Hepatocyte (in vitro differentiated cells): ENCODE results near the gene TRA2B. TPM values are rescaled to one million over a fixed set of nuclear protein-coding genes. Genes with fewer than 3 reads are reported as not detected.
A peak's percentile ranks its signal among the peaks of the same experiment; 100 is the strongest.

ENCODE experiments used
- DNase-seq: peaks from one replicate; pipeline ENCODE4 v3.0.0-alpha.2; 2016; ENCODE audit warnings: low spot score
- H2AFZ ChIP-seq: fragments of 200-600 bp; sonication (generic); 2 replicates; pipeline ENCODE4 v1.6.0; 2016; ENCODE audit warnings: antibody characterized with exemption, mild to moderate bottlenecking
- H3K27ac ChIP-seq: fragments of 200-600 bp; sonication (generic); 2 replicates; pipeline ENCODE4 v1.5.1; 2016; ENCODE audit warnings: mild to moderate bottlenecking
- H3K27me3 ChIP-seq: fragments of 200-600 bp; sonication (generic); 2 replicates; pipeline ENCODE4 v1.6.1; 2016
- H3K36me3 ChIP-seq: fragments of 200-600 bp; sonication (generic); replicated peaks from 2 replicates; pipeline ENCODE4 v1.5.1; 2016; ENCODE audit warnings: low read depth; ENCODE audit not compliant: insufficient read depth
- H3K4me1 ChIP-seq: fragments of 200-600 bp; sonication (generic); 2 replicates; pipeline ENCODE4 v1.5.1; 2016; ENCODE audit warnings: mild to moderate bottlenecking, moderate library complexity; ENCODE audit not compliant: insufficient read depth
- H3K4me2 ChIP-seq: fragments of 200-600 bp; sonication (generic); 2 replicates; pipeline ENCODE4 v1.6.0; 2016
- H3K4me3 ChIP-seq: fragments of 200-600 bp; sonication (generic); 2 replicates; pipeline ENCODE4 v1.5.1; 2016; ENCODE audit warnings: mild to moderate bottlenecking
- H3K79me2 ChIP-seq: fragments of 200-600 bp; sonication (generic); 2 replicates; pipeline ENCODE4 v1.6.0; 2017; ENCODE audit warnings: mild to moderate bottlenecking
- H3K9me2 ChIP-seq: fragments of 200-600 bp; sonication (generic); replicated peaks from 2 replicates; pipeline ENCODE4 v1.6.0; 2017; ENCODE audit warnings: mild to moderate bottlenecking; ENCODE audit not compliant: insufficient read depth
- H3K9me3 ChIP-seq: fragments of 200-600 bp; sonication (generic); 2 replicates; pipeline ENCODE4 v1.5.1; 2016; ENCODE audit warnings: low read depth, mild to moderate bottlenecking
- H4K20me1 ChIP-seq: fragments of 200-600 bp; sonication (generic); 2 replicates; pipeline ENCODE4 v1.6.0; 2016; ENCODE audit warnings: mild to moderate bottlenecking; ENCODE audit not compliant: insufficient read depth, poor library complexity, severe bottlenecking
- EZH2 ChIP-seq: fragments of 200-600 bp; sonication (generic); IDR thresholded peaks from 2 replicates; pipeline ENCODE4 v1.6.1; 2016; ENCODE audit warnings: antibody characterized with exemption, mild to moderate bottlenecking, borderline replicate concordance
- EZH2phosphoT487 ChIP-seq: fragments of 200-600 bp; sonication (generic); IDR thresholded peaks from one replicate; pipeline ENCODE4 v1.6.1; 2018; ENCODE audit warnings: antibody characterized with exemption, mild to moderate bottlenecking, low read depth, moderate library complexity; ENCODE audit not compliant: unreplicated experiment, severe bottlenecking
- WGBS: methylation state at CpG from one replicate; pipeline ENCODE4 v1.1.6; 2016; ENCODE audit warnings: low lambda C conversion rate; ENCODE audit errors: missing lambda C conversion rate; 5-methylcytosine and 5-hydroxymethylcytosine counted together
- polyA plus RNA-seq: library from polyadenylated mRNA; unstranded; fragments of >200 nt; fragmentation: Nextera tagmentation; extraction: Ambion mirVana; gene quantifications from 2 replicates; pipeline ENCODE4 v1.2.1, GENCODE V29; 2016
- total RNA-seq: library from RNA; depleted of rRNA; stranded (reverse); fragments of >200 nt; gene quantifications from 2 replicates; pipeline ENCODE4 v1.2.3, GENCODE V29; 2014
- TF ChIP-seq, protein P1 (sequence below): fragments of 200-600 bp; sonication (generic); IDR thresholded peaks from 2 replicates; pipeline ENCODE4 v1.5.1; 2016; ENCODE audit warnings: antibody characterized with exemption, mild to moderate bottlenecking; ENCODE audit not compliant: poor library complexity

TRA2B gene
- total and polyA plus RNA-seq, 2 experiments from 2014 or later: 93.6 to 135 TPM

DNA sequence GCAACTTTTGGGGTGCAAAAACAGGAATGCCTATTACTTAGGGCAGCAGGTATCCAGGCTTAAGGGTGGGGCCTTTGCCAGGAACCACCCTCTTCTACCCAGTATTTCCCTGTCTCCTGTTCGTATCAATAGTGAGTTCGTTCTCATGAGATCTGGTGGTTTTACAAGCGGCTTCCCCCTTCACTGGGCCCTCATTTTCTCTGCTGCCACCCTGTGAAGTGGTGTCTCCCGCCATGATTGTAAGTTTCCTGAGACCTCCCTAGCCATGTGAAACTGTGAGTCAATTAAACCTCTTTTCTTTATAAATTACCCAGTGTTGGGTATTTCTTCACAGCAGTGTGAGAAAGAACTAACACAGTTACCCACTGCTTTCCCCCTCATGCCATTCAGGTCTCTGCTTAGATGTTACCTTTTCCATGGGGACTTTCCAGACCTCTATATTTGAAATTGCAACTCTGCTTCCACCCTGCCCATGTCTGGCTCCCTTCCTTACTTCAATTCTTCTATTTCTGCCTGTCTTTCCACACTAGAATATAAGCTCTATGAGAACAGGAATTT is 23.9 kb upstream of the TRA2B start:
- no peaks in the 10 kb centered on the region for H4K20me1 ChIP-seq
- H3K9me2 ChIP-seq: no peaks in the 10 kb centered on the region
- no peaks in the 10 kb centered on the region for H3K9me3 ChIP-seq
- H3K4me3 ChIP-seq: no peak overlapping the region
- no peak overlapping the region for H3K4me2 ChIP-seq
- 92% methylated on average over 4 of the region's 4 CpGs for WGBS
- TF ChIP-seq EZH2: no peak
- TF ChIP-seq, protein P1, sequence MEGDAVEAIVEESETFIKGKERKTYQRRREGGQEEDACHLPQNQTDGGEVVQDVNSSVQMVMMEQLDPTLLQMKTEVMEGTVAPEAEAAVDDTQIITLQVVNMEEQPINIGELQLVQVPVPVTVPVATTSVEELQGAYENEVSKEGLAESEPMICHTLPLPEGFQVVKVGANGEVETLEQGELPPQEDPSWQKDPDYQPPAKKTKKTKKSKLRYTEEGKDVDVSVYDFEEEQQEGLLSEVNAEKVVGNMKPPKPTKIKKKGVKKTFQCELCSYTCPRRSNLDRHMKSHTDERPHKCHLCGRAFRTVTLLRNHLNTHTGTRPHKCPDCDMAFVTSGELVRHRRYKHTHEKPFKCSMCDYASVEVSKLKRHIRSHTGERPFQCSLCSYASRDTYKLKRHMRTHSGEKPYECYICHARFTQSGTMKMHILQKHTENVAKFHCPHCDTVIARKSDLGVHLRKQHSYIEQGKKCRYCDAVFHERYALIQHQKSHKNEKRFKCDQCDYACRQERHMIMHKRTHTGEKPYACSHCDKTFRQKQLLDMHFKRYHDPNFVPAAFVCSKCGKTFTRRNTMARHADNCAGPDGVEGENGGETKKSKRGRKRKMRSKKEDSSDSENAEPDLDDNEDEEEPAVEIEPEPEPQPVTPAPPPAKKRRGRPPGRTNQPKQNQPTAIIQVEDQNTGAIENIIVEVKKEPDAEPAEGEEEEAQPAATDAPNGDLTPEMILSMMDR: no peak
- no peak for TF ChIP-seq EZH2phosphoT487
- H3K79me2 ChIP-seq: no peaks in the 10 kb centered on the region
- no peak overlapping the region for H3K27ac ChIP-seq
- no peak for DNase-seq
- no peak overlapping the region for H2AFZ ChIP-seq
- peaks cover 10% of the 10 kb centered on the region for H3K4me1 ChIP-seq
- no peaks in the 10 kb centered on the region for H3K36me3 ChIP-seq
- no peaks in the 10 kb centered on the region for H3K27me3 ChIP-seq

DNA sequence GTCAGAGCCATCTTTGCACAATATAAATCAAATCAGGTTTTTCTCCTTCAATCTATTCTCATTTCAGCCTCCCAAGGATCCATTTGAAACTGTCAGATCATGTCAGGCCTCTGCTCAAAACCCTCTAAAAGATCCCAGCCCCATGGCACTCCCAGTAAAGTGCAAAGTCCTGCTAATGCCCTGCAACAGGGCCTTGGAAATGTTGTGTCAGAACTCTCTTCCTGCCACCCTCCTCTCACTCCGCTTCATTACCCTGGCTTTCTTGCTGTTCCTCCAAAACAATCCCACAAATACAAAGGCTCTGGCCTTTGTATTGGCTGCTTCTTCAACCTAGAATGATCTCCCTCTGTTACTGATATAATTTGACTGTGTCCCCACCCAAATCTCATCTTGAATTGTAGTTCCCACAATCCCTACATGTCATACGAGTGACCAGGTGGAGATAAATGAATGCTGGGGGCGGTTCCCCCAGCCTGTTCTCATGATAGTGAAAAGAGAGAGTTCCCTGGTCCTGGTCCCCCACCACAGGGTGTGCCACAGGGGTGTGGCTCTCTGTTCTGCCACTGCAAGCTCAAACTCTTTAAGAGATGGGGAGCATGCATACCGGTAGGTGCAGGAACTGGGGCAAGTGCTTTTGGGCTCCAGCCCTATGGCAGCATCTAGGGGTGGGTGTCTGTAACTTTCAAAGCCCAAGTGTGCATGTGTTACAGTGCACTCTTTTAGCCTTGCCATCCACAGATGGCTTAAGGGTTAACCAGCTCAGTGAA is 22.9 kb upstream of the TRA2B start:
- peak overlapping the region; percentile 10 for H2AFZ ChIP-seq

DNA sequence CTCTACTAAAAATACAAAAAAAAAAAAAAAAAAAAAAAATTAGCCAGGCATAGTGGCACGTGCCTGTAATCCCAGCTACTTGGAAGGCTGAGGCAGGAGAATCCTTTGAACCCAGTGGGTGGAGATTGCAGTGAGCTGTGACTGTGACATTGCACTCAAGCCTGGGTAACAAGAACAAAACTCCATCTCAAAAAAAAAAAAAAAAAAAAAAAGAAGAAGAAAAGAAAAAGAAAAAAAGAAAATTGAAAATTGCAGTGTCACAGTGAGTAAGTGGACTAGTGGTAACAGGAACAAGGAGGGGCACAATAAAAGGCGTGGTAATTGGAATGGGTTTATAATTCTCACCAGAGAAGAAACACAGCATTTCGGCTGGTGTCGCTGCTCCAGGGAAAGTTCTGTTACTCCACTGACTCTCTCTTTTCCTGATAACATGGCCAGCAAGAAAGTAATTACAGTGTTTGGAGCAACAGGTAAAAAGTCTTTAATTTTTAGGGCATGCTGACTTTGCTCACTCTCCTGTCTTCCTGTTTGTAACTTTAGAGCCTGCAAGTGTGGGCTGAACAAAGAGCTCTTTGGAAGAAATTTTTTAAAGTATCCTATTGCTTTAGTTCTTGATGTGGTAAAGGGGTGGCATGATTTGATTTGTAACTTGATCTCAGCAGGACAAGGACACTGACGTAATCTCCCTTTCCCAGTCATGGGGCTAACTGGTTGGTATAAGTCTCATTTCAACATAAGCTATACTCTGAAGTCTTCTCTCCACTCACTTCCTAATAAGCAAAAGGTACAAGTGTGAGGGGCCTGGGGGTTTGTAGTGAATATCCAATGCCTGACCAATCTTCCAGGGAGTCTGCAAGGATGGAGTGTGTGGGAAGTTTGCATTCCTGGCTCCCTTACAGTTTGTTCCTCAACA is 22.1 kb upstream of the TRA2B start:
- Histone ChIP-seq H4K20me1 (no peaks in the 10 kb centered on the region), H3K4me3 (no peak overlapping the region)
- WGBS: 52% methylated on average over 5 of the region's 5 CpGs

More for the DNA sequence above, 22.9 kb upstream of the TRA2B start:
- H3K4me2 ChIP-seq: peak overlapping the region; percentile 24
- H4K20me1 ChIP-seq: no peaks in the 10 kb centered on the region
- H3K9me2 ChIP-seq: no peaks in the 10 kb centered on the region
- no peak for DNase-seq
- H3K79me2 ChIP-seq: no peaks in the 10 kb centered on the region
- H3K9me3 ChIP-seq: no peaks in the 10 kb centered on the region
- no peaks in the 10 kb centered on the region for H3K36me3 ChIP-seq
- TF ChIP-seq, protein P1: no peak
- no peak for TF ChIP-seq EZH2phosphoT487
- TF ChIP-seq EZH2: no peak
- peaks cover 10% of the 10 kb centered on the region for H3K4me1 ChIP-seq
- H3K27ac ChIP-seq: peak overlapping the region; percentile 73
- WGBS: 85% methylated on average over 4 of the region's 4 CpGs
- H3K27me3 ChIP-seq: no peaks in the 10 kb centered on the region
- H3K4me3 ChIP-seq: no peak overlapping the region

More for the DNA sequence above, 22.1 kb upstream of the TRA2B start:
- H3K4me2 ChIP-seq: peak overlapping the region; percentile 20
- DNase-seq: no peak
- H3K27me3 ChIP-seq: no peaks in the 10 kb centered on the region
- H3K27ac ChIP-seq: peak overlapping the region; percentile 73
- H3K4me1 ChIP-seq: peaks cover 10% of the 10 kb centered on the region
- no peaks in the 10 kb centered on the region for H3K36me3 ChIP-seq
- H2AFZ ChIP-seq: peak overlapping the region; percentile 10
- no peaks in the 10 kb centered on the region for H3K9me2 ChIP-seq
- no peaks in the 10 kb centered on the region for H3K9me3 ChIP-seq
- TF ChIP-seq EZH2 (no peak), EZH2phosphoT487 (no peak)
- TF ChIP-seq, protein P1: no peak
- no peaks in the 10 kb centered on the region for H3K79me2 ChIP-seq
